GM21786 (cell line): Measurements from ENCODE around the gene WNT5A.
"Not testable (repeated sequence)": the region's sequence is repeated elsewhere in the genome, so short reads cannot be mapped to it uniquely, and the experiment has no call there.

Experiments used
- ATAC-seq: cut with Tn5 transposase; IDR thresholded peaks from one replicate; pipeline ENCODE4 v1.9.1; 2021; ENCODE audit not compliant: unreplicated experiment

The WNT5A gene

GRCh38 chr3:55507808-55508207, 20.7 kb upstream of the WNT5A start:
- ATAC-seq: no peak

GRCh38 chr3:55505776-55506175, 18.7 kb upstream of the WNT5A start:
- no peak for ATAC-seq

GRCh38 chr3:55505102-55505501, 18.0 kb upstream of the WNT5A start:
- ATAC-seq: not testable (repeated sequence)

- no peak for ATAC-seq
These were observed 14.8 kb upstream of the WNT5A start for GRCh38 chr3:55501905-55502304.

GRCh38 chr3:55500555-55501330, 13.6 kb upstream of the WNT5A start:
- no peak for ATAC-seq

- no peak for ATAC-seq
These were observed 11.4 kb upstream of the WNT5A start for GRCh38 chr3:55498520-55498919.

- ATAC-seq: no peak
These were observed 10.1 kb upstream of the WNT5A start for GRCh38 chr3:55497250-55497649.

- ATAC-seq: no peak
These were observed 7.9 kb upstream of the WNT5A start for GRCh38 chr3:55494976-55495375.

- ATAC-seq: no peak
These were observed 5.9 kb upstream of the WNT5A start for GRCh38 chr3:55492976-55493375.

- ATAC-seq: no peak
These were observed 4.2 kb upstream of the WNT5A start for GRCh38 chr3:55491296-55491816.

GRCh38 chr3:55490276-55490913, 3.3 kb upstream of the WNT5A start:
- ATAC-seq: no peak

GRCh38 chr3:55489798-55490132, 2.7 kb upstream of the WNT5A start:
- no peak for ATAC-seq

GRCh38 chr3:55488398-55489055, 1.4 kb upstream of the WNT5A start:
- no peak for ATAC-seq

- ATAC-seq: no peak
These were observed 505 bp upstream of the WNT5A start for GRCh38 chr3:55487381-55488241.

GRCh38 chr3:55486101-55486856, 827 bp downstream of the WNT5A start:
- ATAC-seq: no peak

- no peak for ATAC-seq
These were observed 2.0 kb downstream of the WNT5A start for GRCh38 chr3:55484801-55485791.

GRCh38 chr3:55484191-55484689, 2.9 kb downstream of the WNT5A start:
- no peak for ATAC-seq

- no peak for ATAC-seq
These were observed 3.7 kb downstream of the WNT5A start for GRCh38 chr3:55483196-55484095.
